DND-41 (cell line): Measurements from ENCODE around the gene RPP25.

Experiments
- ATAC-seq: fragments of 200-7000 bp; cut with Tn5 transposase; 3 replicates; pipeline ENCODE4 v1.9.1; 2021; ENCODE audit warnings: low read depth; ENCODE audit not compliant: insufficient read depth
- DNase-seq: peaks from one replicate; pipeline ENCODE4 v3.0.0-alpha.2; 2020
- H2AFZ ChIP-seq: 2 replicates; pipeline ENCODE4 v1.6.0; 2012; ENCODE audit warnings: low read depth, low read length
- H3K27ac ChIP-seq: 2 replicates; pipeline ENCODE4 v1.5.1; 2012; ENCODE audit warnings: low read length, inconsistent platforms
- H3K27me3 ChIP-seq: fragments of 200-600 bp; sonication (generic); 2 replicates; pipeline ENCODE4 v1.6.0; 2012; ENCODE audit warnings: low read length, mild to moderate bottlenecking, inconsistent platforms; ENCODE audit not compliant: insufficient read depth, poor library complexity
- H3K36me3 ChIP-seq: 2 replicates; pipeline ENCODE4 v1.5.1; 2012; ENCODE audit warnings: low read length, inconsistent platforms; ENCODE audit not compliant: insufficient read depth
- H3K4me1 ChIP-seq: 2 replicates; pipeline ENCODE4 v1.5.1; 2012; ENCODE audit warnings: mild to moderate bottlenecking, low read length; ENCODE audit not compliant: insufficient read depth
- H3K4me2 ChIP-seq: 2 replicates; pipeline ENCODE4 v1.6.0; 2012; ENCODE audit warnings: mild to moderate bottlenecking, moderate library complexity, low read length, inconsistent platforms; ENCODE audit not compliant: insufficient read depth
- H3K4me3 ChIP-seq, 2 experiments: fragments of 200-600 bp in 1 of 2; shearing (Covaris generic) in 1 of 2; 2 replicates each; pipeline ENCODE4 v1.5.1; 2012 to 2016; ENCODE audit warnings: inconsistent platforms in 2 of 2, low read length in 2 of 2, mild to moderate bottlenecking in 2 of 2, low read depth in 1 of 2, moderate library complexity in 1 of 2
- H3K79me2 ChIP-seq: 2 replicates; pipeline ENCODE4 v1.6.0; 2012; ENCODE audit warnings: low read length, inconsistent platforms; ENCODE audit not compliant: insufficient read depth
- H3K9ac ChIP-seq: 2 replicates; pipeline ENCODE4 v1.6.0; 2012; ENCODE audit warnings: low read depth, mild to moderate bottlenecking, inconsistent platforms, low read length, moderate library complexity
- H3K9me3 ChIP-seq: 2 replicates; pipeline ENCODE4 v1.5.1; 2012; ENCODE audit warnings: low read length, moderate library complexity, mild to moderate bottlenecking, inconsistent platforms; ENCODE audit not compliant: insufficient read depth, severe bottlenecking
- H4K20me1 ChIP-seq: 2 replicates; pipeline ENCODE4 v1.6.0; 2012; ENCODE audit warnings: low read length; ENCODE audit not compliant: insufficient read depth
- EZH2 ChIP-seq: IDR thresholded peaks from 3 replicates; pipeline ENCODE4 v1.6.1; 2012; ENCODE audit warnings: borderline replicate concordance, low read depth, mild to moderate bottlenecking, moderate library complexity, low read length, inconsistent platforms; ENCODE audit not compliant: severe bottlenecking
- TF ChIP-seq, protein P1 (sequence below): IDR thresholded peaks from 2 replicates; pipeline ENCODE4 v1.5.1; 2012; ENCODE audit warnings: borderline replicate concordance, low read length, moderate library complexity, mild to moderate bottlenecking; ENCODE audit not compliant: poor library complexity, severe bottlenecking; ENCODE audit errors: extremely low read depth

RPP25 gene

DNA sequence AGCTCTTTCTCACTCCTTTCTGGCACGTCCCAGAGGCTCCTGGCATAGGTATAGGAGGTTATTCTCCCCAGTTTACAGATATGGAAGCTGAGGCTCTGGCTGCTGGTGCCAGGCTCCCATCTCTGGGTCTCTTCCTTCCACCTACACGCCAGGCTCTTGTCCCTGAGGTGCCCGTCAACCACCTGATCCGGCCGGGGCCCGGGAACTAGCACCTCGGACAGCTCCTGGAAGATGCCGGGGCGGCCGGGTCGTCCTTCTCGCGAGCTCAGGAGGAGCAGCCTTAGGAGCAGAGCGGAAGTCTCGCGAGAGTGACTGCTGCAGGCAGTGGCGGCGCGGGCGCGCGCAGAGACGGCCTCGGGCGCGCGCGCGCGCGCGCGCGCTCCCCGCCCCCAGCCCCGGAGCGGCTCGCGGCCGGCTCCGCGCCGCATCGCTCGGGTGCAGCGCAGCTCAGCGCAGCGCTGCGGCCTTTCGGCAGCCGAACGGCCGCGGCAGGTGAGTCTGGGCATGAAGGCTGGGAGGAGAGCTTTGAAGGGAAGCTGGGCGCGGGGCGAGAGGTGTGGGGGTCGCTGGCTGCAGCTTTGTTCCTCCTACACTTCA, 38.7 kb upstream of the RPP25 start, which contains the start of gene SCAMP5:
TSS of gene SCAMP5 (plus strand) at position 382 of the 597 bp plus-strand sequence. CDS start 16,277 bp downstream, outside the sequence.
- peak; percentile 98 for ATAC-seq

DNA sequence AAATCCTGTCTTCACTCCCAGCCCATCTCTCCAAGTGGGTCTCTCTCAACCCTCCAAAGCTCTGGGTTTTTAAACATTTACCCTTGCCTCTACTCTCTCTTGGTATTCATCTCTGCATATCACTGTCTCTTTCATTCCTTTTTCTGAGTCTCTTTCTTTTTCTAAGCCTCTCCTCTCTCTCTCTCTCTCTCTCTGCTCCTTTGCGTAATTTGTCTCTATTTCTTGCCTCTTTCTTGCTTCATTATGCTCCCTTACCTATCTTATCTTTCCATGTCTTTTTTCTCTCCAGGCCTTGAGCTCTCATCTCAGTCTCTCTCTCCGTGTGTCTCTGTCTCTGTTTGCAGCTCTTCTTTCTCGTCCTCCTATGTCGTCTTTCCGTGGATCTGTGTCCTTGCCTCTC, 38.1 kb upstream of the RPP25 start:
- Histone ChIP-seq H3K27me3 (no peaks in the 10 kb centered on the region), H3K27ac (no peak overlapping the region), H4K20me1 (no peaks in the 10 kb centered on the region), H3K36me3 (no peaks in the 10 kb centered on the region), H3K4me1 (peaks cover 15% of the 10 kb centered on the region), H2AFZ (no peak overlapping the region), H3K4me2 (peak overlapping the region; percentile 90; the same call in 1 of the 2 replicates), H3K4me3 (peak overlapping the region in 1 of 2 experiments; percentile 80; a peak in 1 of 4 replicates), H3K79me2 (no peaks in the 10 kb centered on the region), H3K9me3 (no peaks in the 10 kb centered on the region), H3K9ac (no peak overlapping the region)
- TF ChIP-seq EZH2 = no peak
- TF ChIP-seq, protein P1, sequence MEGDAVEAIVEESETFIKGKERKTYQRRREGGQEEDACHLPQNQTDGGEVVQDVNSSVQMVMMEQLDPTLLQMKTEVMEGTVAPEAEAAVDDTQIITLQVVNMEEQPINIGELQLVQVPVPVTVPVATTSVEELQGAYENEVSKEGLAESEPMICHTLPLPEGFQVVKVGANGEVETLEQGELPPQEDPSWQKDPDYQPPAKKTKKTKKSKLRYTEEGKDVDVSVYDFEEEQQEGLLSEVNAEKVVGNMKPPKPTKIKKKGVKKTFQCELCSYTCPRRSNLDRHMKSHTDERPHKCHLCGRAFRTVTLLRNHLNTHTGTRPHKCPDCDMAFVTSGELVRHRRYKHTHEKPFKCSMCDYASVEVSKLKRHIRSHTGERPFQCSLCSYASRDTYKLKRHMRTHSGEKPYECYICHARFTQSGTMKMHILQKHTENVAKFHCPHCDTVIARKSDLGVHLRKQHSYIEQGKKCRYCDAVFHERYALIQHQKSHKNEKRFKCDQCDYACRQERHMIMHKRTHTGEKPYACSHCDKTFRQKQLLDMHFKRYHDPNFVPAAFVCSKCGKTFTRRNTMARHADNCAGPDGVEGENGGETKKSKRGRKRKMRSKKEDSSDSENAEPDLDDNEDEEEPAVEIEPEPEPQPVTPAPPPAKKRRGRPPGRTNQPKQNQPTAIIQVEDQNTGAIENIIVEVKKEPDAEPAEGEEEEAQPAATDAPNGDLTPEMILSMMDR = no peak
- DNase-seq (no peak), ATAC-seq (no peak)

More for the DNA sequence above, 38.7 kb upstream of the RPP25 start, which contains the start of gene SCAMP5:
- H3K9ac ChIP-seq = peak within 1 kb of the TSS; percentile 65
- no peaks in the 10 kb centered on the region for H3K36me3 ChIP-seq
- no peak for TF ChIP-seq EZH2
- TF ChIP-seq, protein P1 = no peak
- no peaks in the 10 kb centered on the region for H3K9me3 ChIP-seq
- H3K4me2 ChIP-seq = peak within 1 kb of the TSS; percentile 90
- no peaks in the 10 kb centered on the region for H3K79me2 ChIP-seq
- peak; percentile 93 for DNase-seq
- H3K4me1 ChIP-seq = peaks cover 15% of the 10 kb centered on the region
- peak within 1 kb of the TSS; percentile 59 to 80; a peak in 3 of 4 replicates for H3K4me3 ChIP-seq
- peak within 1 kb of the TSS; percentile 62; the same call in 1 of the 2 replicates for H3K27ac ChIP-seq
- no peaks in the 10 kb centered on the region for H3K27me3 ChIP-seq
- H4K20me1 ChIP-seq = no peaks in the 10 kb centered on the region
- H2AFZ ChIP-seq = peak within 1 kb of the TSS; percentile 96

DNA sequence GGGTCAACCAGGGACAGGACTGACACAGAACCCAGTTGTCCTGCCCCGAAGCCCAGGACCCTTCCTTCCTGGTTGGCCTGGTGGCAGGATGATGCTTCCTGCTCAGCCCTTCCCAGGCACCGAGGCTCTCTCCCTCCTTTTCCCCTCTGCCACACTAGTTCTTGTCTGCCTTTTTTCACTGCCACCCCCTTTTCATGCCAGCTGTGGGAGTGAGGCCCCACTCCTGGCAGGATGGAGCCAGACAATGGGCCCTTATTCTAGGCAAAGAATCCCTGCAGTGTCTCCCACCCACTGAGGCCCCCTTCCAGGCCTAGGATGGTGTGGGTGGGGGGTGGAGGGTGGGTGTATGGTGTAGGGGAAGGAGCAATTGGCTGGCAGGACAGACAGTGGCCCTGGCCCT, 37.7 kb upstream of the RPP25 start:
- ATAC-seq = no peak
- no peaks in the 10 kb centered on the region for H3K79me2 ChIP-seq

More for the DNA sequence above, 37.7 kb upstream of the RPP25 start:
- DNase-seq = no peak
- Histone ChIP-seq H3K4me3 (no peak overlapping the region), H2AFZ (no peak overlapping the region), H3K27me3 (no peaks in the 10 kb centered on the region), H3K4me1 (peaks cover 15% of the 10 kb centered on the region), H3K36me3 (no peaks in the 10 kb centered on the region), H3K9me3 (no peaks in the 10 kb centered on the region), H3K27ac (no peak overlapping the region), H4K20me1 (no peaks in the 10 kb centered on the region), H3K4me2 (no peak overlapping the region), H3K9ac (no peak overlapping the region)
- TF ChIP-seq, protein P1 = no peak
- TF ChIP-seq EZH2 = no peak
